Measurements from ENCODE around the gene NRP2. TPM values are rescaled to one million over a fixed set of nuclear protein-coding genes. Genes with fewer than 3 reads are reported as not detected.

The NRP2 gene
- total RNA-seq, result 1 to 10 TPM; 1.4 to 2.3 TPM

- DNase-seq, result peak; percentile 65
- no peaks in the 10 kb centered on the region for H3K9me3 Mint-ChIP-seq
- H3K4me1 Mint-ChIP-seq, result peaks cover 41% of the 10 kb centered on the region
- H3K4me3 Mint-ChIP-seq, result peak within 1 kb of the TSS; percentile 77
- CTCF ChIA-PET, result interaction anchor here (2.3 kb wide), 1 partner anchor 810 kb away, joined by 8 read pairs; no protein-coding TSS in a partner anchor
- H3K27me3 Mint-ChIP-seq, result peaks cover 72% of the 10 kb centered on the region
- H3K36me3 Mint-ChIP-seq (ENCODE audit: low read depth), result no peaks in the 10 kb centered on the region
- POLR2A ChIA-PET, result interaction anchor here (0.8 kb wide), 1 partner anchor 25 kb away, joined by 3 read pairs; no protein-coding TSS in a partner anchor
- H3K27ac Mint-ChIP-seq, result no peak within 1 kb of the TSS
Observed at GRCh38 chr2:205682239-205682970, at the start of gene NRP2. NRP2 (plus strand) TSS chr2:205682501; CDS start chr2:205683291, 790 bp downstream.

- ChIA-PET POLR2A (no interaction called here), CTCF (no interaction called here)
- Mint-ChIP-seq H3K27ac (no peak overlapping the region), H3K4me3 (no peak overlapping the region), H3K4me1 (peaks cover 4% of the 10 kb centered on the region), H3K36me3 (ENCODE audit: low read depth) (no peaks in the 10 kb centered on the region), H3K9me3 (no peaks in the 10 kb centered on the region), H3K27me3 (no peaks in the 10 kb centered on the region)
- DNase-seq, result no peak
Observed at GRCh38 chr2:205633994-205634393, 48.3 kb upstream of the NRP2 start.

GRCh38 chr2:205636549-205637319 lies 45.6 kb upstream of the NRP2 start:
- POLR2A ChIA-PET, result no interaction called here
- Mint-ChIP-seq H3K27ac (no peak overlapping the region), H3K27me3 (no peaks in the 10 kb centered on the region), H3K4me1 (peaks cover 4% of the 10 kb centered on the region), H3K4me3 (no peak overlapping the region), H3K9me3 (no peaks in the 10 kb centered on the region), H3K36me3 (ENCODE audit: low read depth) (no peaks in the 10 kb centered on the region)
- CTCF ChIA-PET, result no interaction called here
- DNase-seq, result no peak

GRCh38 chr2:205637320-205637602 lies 45.0 kb upstream of the NRP2 start:
- CTCF ChIA-PET, result no interaction called here
- Mint-ChIP-seq H3K36me3 (ENCODE audit: low read depth) (no peaks in the 10 kb centered on the region), H3K27ac (no peak overlapping the region), H3K9me3 (no peaks in the 10 kb centered on the region), H3K4me1 (peaks cover 4% of the 10 kb centered on the region), H3K27me3 (no peaks in the 10 kb centered on the region), H3K4me3 (no peak overlapping the region)
- no peak for DNase-seq
- POLR2A ChIA-PET, result no interaction called here

- POLR2A ChIA-PET, result no interaction called here
- peaks cover 4% of the 10 kb centered on the region for H3K4me1 Mint-ChIP-seq
- DNase-seq, result no peak
- no peak overlapping the region for H3K27ac Mint-ChIP-seq
- no peaks in the 10 kb centered on the region for H3K36me3 Mint-ChIP-seq (ENCODE audit: low read depth)
- H3K4me3 Mint-ChIP-seq, result no peak overlapping the region
- CTCF ChIA-PET, result no interaction called here
- no peaks in the 10 kb centered on the region for H3K9me3 Mint-ChIP-seq
- no peaks in the 10 kb centered on the region for H3K27me3 Mint-ChIP-seq
Observed at GRCh38 chr2:205637779-205638503, 44.4 kb upstream of the NRP2 start.

GRCh38 chr2:205640716-205641115 lies 41.6 kb upstream of the NRP2 start:
- no peak overlapping the region for H3K4me3 Mint-ChIP-seq
- no peaks in the 10 kb centered on the region for H3K27me3 Mint-ChIP-seq
- no peaks in the 10 kb centered on the region for H3K36me3 Mint-ChIP-seq (ENCODE audit: low read depth)
- peaks cover 4% of the 10 kb centered on the region for H3K4me1 Mint-ChIP-seq
- POLR2A ChIA-PET, result interaction anchor here (1.2 kb wide), 1 partner anchor 23 kb away, joined by 3 read pairs; no protein-coding TSS in a partner anchor
- H3K9me3 Mint-ChIP-seq, result no peaks in the 10 kb centered on the region
- no peak for DNase-seq
- no peak overlapping the region for H3K27ac Mint-ChIP-seq
- CTCF ChIA-PET, result interaction anchor here (0.7 kb wide), 1 partner anchor 10 kb away, joined by 3 read pairs; no protein-coding TSS in a partner anchor

- ChIA-PET CTCF (no interaction called here), POLR2A (no interaction called here)
- Mint-ChIP-seq H3K4me3 (no peak overlapping the region), H3K9me3 (no peaks in the 10 kb centered on the region), H3K4me1 (no peaks in the 10 kb centered on the region), H3K36me3 (ENCODE audit: low read depth) (no peaks in the 10 kb centered on the region), H3K27me3 (peaks cover 3% of the 10 kb centered on the region), H3K27ac (no peak overlapping the region)
- DNase-seq, result no peak
Observed at GRCh38 chr2:205642599-205643356, 39.5 kb upstream of the NRP2 start.

GRCh38 chr2:205643391-205643885 lies 38.9 kb upstream of the NRP2 start:
- POLR2A ChIA-PET, result no interaction called here
- H3K36me3 Mint-ChIP-seq (ENCODE audit: low read depth), result no peaks in the 10 kb centered on the region
- H3K9me3 Mint-ChIP-seq, result no peaks in the 10 kb centered on the region
- H3K27ac Mint-ChIP-seq, result no peak overlapping the region
- no peak for DNase-seq
- no peak overlapping the region for H3K4me3 Mint-ChIP-seq
- H3K27me3 Mint-ChIP-seq, result peaks cover 3% of the 10 kb centered on the region
- no peaks in the 10 kb centered on the region for H3K4me1 Mint-ChIP-seq
- CTCF ChIA-PET, result no interaction called here

GRCh38 chr2:205644018-205644417 lies 38.3 kb upstream of the NRP2 start:
- H3K36me3 Mint-ChIP-seq (ENCODE audit: low read depth), result no peaks in the 10 kb centered on the region
- H3K27ac Mint-ChIP-seq, result no peak overlapping the region
- POLR2A ChIA-PET, result no interaction called here
- no peak overlapping the region for H3K4me3 Mint-ChIP-seq
- no peak for DNase-seq
- no peaks in the 10 kb centered on the region for H3K4me1 Mint-ChIP-seq
- H3K27me3 Mint-ChIP-seq, result peaks cover 3% of the 10 kb centered on the region
- H3K9me3 Mint-ChIP-seq, result no peaks in the 10 kb centered on the region
- CTCF ChIA-PET, result no interaction called here

GRCh38 chr2:205646680-205647079 lies 35.6 kb upstream of the NRP2 start:
- Mint-ChIP-seq H3K27ac (no peak overlapping the region), H3K4me1 (no peaks in the 10 kb centered on the region), H3K9me3 (no peaks in the 10 kb centered on the region), H3K27me3 (peaks cover 3% of the 10 kb centered on the region), H3K4me3 (no peak overlapping the region), H3K36me3 (ENCODE audit: low read depth) (no peaks in the 10 kb centered on the region)
- DNase-seq, result no peak
- POLR2A ChIA-PET, result no interaction called here
- CTCF ChIA-PET, result no interaction called here

GRCh38 chr2:205650450-205650849 lies 31.9 kb upstream of the NRP2 start:
- no peak for DNase-seq
- CTCF ChIA-PET, result no interaction called here
- H3K4me1 Mint-ChIP-seq, result no peaks in the 10 kb centered on the region
- H3K36me3 Mint-ChIP-seq (ENCODE audit: low read depth), result no peaks in the 10 kb centered on the region
- no peak overlapping the region for H3K4me3 Mint-ChIP-seq
- H3K9me3 Mint-ChIP-seq, result no peaks in the 10 kb centered on the region
- H3K27ac Mint-ChIP-seq, result no peak overlapping the region
- POLR2A ChIA-PET, result no interaction called here
- peaks cover 3% of the 10 kb centered on the region for H3K27me3 Mint-ChIP-seq

- CTCF ChIA-PET, result interaction anchor here (0.6 kb wide), 1 partner anchor 10 kb away, joined by 3 read pairs; no protein-coding TSS in a partner anchor
- H3K36me3 Mint-ChIP-seq (ENCODE audit: low read depth), result no peaks in the 10 kb centered on the region
- DNase-seq, result no peak
- peaks cover 3% of the 10 kb centered on the region for H3K27me3 Mint-ChIP-seq
- no peak overlapping the region for H3K27ac Mint-ChIP-seq
- no peaks in the 10 kb centered on the region for H3K4me1 Mint-ChIP-seq
- H3K9me3 Mint-ChIP-seq, result no peaks in the 10 kb centered on the region
- no peak overlapping the region for H3K4me3 Mint-ChIP-seq
- POLR2A ChIA-PET, result no interaction called here
Observed at GRCh38 chr2:205650931-205651330, 31.4 kb upstream of the NRP2 start.

GRCh38 chr2:205651719-205652118 lies 30.6 kb upstream of the NRP2 start:
- ChIA-PET CTCF (no interaction called here), POLR2A (no interaction called here)
- H3K36me3 Mint-ChIP-seq (ENCODE audit: low read depth), result no peaks in the 10 kb centered on the region
- H3K27ac Mint-ChIP-seq, result no peak overlapping the region
- no peaks in the 10 kb centered on the region for H3K9me3 Mint-ChIP-seq
- peaks cover 3% of the 10 kb centered on the region for H3K27me3 Mint-ChIP-seq
- H3K4me1 Mint-ChIP-seq, result no peaks in the 10 kb centered on the region
- H3K4me3 Mint-ChIP-seq, result no peak overlapping the region
- DNase-seq, result no peak

Data from activated CD4-positive, alpha-beta memory T cell treated with anti-CD3 and anti-CD28 coated beads, Interleukin-2, amount 10 ng/mL, durations not matched to agents 7 days and 5 days (primary cell).